ENCODE results near the gene NXPE4.
"Not testable (repeated sequence)": the region's sequence is repeated elsewhere in the genome, so short reads cannot be mapped to it uniquely, and the experiment has no call there.

Gene NXPE4

DNA sequence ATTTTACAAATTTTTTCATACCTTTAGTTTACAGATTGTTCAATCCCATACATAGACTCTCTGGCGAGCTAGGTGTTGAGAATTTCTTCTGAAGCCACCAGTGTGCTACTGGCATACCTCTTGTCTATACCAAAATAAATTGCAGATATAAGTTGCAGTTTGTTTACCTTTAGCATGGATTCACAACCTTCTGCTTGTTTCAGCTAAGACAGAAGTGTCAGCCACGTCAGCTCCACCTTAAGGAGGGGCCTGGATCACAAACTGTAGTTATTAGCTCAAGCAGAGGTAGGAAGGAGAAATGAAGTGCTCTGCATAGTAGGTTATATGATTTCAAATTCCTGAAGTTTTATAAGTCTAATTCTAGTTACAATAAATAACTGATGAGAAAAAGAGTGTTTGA, at the start of gene NXPE4:
Gene NXPE4 (minus strand): TSS at position 216 of the 400 bp plus-strand sequence. CDS start 1,027 bp downstream, outside the sequence.
- DNase-seq (ENCODE audit: low spot score), result no peak

DNA sequence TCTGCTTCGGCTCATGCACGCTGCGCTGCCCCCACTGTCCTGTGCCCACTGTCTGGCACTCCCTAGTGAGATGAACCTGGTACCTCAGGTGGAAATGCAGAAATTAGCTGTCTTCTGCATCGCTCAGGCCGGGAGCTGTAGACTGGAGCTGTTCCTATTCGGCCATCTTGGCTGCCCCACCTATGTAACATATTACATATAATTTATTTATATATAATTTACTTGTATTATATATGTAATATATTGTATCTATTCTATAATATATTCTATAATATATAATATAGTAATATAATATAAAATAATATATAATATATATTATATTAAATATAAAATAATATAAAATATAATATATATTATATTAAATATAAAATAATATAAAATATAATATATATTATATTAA, 43.9 kb upstream of the NXPE4 start:
- DNase-seq (ENCODE audit: low spot score), result not testable (repeated sequence)

DNA sequence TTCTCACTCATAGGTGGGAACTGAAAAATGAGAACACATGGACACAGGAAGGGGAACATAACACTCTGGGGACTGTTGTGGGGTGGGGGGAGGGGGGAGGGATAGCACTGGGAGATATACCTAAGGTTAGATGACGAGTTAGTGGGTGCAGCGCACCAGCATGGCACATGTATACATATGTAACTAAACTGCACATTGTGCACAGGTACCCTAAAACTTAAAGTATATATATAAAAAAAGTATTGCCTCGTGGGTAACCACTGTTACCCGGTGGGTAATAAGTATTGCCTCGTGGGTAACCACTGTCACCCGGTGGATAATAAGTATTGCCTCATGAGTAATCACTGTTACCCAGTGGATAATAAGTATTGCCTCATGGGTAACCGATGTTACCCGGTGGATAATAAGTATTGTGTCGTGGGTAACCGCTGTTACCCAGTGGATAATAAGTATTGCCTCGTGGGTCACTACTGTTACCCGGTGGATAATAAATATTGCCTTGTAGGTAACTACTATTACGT, 35.9 kb upstream of the NXPE4 start:
- not testable (repeated sequence) for DNase-seq (ENCODE audit: low spot score)

- no peak for DNase-seq (ENCODE audit: low spot score)
These were observed 29.7 kb upstream of the NXPE4 start for GRCh38 chr11:114625294-114625693.

DNA sequence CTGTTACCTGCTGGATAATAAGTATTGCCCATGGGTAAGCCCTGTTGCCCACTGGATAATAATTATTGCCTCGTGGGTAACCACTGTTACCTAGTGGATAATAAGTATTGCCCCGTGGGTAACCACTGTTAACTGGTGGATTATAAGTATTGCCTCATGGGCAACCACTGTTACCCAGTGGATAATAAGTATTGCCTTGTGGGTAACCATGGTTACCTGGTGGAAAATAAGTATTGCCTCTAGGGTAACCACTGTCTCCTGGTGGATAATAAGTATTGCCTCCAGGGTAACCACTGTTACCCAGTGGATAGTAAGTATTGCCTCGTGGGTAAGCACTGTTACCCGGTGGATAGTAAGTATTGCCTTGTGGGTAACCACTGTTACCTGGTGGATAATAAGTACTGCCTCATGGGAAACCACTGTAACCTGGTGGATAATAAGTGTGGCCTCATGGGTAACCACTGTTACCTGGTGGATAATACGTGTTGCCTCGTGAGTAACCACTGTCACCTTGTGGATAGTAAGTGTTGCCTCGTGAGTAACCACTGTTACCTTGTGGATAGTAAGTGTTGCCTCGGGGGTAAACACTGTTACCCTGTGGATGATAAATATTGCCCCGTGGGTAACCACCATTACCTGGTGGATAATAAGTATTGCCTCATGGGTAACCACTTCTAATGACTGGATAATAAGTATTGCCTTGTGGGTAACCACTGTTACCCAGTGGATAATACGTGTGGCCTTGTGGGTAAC, 29.0 kb upstream of the NXPE4 start:
- DNase-seq (ENCODE audit: low spot score), result no peak

- no peak for DNase-seq (ENCODE audit: low spot score)
These were observed 28.1 kb upstream of the NXPE4 start for GRCh38 chr11:114623720-114624119.

DNA sequence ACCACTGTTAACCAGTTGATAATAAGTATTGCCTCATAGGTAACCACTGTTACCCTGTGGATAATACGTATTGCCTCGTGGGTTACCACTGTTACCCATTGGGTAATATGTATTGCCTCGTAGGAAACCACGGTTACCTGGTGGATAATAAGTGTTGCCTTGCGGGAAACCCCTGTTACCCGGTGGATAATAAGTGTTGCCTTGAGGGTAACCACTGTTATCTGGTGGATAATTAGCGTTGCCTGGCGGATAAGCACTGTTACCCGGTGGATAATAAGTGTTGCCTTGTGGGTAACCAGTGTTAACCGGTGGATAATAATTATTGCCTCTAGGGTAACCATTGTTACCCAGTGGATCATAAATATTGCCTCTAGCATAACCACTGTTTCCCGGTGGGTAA, 27.3 kb upstream of the NXPE4 start:
- no peak for DNase-seq (ENCODE audit: low spot score)

DNA sequence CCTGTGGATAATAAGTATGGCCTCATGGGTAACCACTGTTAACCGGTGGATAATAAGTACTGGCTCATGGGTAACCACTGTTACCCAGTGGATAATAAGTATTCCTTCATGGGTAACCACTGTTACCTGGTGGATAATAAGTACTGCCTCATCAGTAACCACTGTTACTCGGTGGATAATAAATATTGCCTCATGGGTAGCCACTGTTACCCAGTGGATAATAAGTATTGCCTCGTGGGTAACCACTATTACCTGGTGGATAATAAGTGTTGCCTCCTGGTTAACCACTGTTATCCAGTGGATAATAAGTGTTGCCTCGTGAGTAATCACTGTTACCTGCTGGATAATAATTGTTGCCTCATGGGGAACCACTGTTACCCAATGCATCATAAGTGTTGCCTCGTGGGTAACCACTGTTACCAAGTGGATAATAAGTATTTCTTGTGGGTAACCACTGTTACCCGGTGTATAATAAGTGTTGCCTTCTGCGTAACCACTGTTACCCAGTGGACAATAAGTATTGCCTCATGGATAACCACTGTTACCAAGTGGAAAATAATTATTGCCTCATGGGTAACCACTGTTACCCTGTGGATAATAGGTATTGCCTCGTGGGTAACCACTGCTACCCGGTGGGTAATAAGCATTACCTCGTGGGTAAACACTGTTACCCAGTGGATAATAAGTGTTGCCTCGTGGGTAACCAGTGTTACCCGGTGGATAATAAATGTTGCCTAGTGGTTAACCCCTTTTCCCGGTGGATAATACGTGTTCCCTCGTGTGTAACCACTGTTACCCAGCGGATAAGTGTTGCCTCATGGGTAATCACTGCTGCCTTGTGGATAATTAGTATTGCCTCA, 26.6 kb upstream of the NXPE4 start:
- no peak for DNase-seq (ENCODE audit: low spot score)

DNA sequence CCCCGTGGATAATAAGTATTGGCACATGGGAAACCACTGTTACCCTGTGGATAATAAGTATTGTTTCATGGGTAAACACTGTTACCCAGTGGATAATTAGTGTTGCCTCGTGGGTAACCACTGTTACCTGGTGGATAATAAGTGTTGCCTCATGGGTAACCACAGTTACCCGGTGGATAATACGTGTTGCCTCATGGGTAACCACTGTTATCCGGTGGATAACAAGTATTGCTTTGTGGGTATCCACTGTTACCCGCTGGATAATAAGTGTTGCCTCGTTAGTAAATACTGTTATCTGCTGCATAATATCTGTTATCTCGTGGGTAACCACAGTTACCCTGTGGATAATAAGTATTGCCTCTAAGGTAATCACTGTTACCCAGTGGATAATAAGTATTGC, 25.5 kb upstream of the NXPE4 start:
- DNase-seq (ENCODE audit: low spot score), result no peak

- no peak for DNase-seq (ENCODE audit: low spot score)
These were observed 24.1 kb upstream of the NXPE4 start for GRCh38 chr11:114619659-114620173.

GRCh38 chr11:114618139-114618538, 22.6 kb upstream of the NXPE4 start:
- no peak for DNase-seq (ENCODE audit: low spot score)

DNA sequence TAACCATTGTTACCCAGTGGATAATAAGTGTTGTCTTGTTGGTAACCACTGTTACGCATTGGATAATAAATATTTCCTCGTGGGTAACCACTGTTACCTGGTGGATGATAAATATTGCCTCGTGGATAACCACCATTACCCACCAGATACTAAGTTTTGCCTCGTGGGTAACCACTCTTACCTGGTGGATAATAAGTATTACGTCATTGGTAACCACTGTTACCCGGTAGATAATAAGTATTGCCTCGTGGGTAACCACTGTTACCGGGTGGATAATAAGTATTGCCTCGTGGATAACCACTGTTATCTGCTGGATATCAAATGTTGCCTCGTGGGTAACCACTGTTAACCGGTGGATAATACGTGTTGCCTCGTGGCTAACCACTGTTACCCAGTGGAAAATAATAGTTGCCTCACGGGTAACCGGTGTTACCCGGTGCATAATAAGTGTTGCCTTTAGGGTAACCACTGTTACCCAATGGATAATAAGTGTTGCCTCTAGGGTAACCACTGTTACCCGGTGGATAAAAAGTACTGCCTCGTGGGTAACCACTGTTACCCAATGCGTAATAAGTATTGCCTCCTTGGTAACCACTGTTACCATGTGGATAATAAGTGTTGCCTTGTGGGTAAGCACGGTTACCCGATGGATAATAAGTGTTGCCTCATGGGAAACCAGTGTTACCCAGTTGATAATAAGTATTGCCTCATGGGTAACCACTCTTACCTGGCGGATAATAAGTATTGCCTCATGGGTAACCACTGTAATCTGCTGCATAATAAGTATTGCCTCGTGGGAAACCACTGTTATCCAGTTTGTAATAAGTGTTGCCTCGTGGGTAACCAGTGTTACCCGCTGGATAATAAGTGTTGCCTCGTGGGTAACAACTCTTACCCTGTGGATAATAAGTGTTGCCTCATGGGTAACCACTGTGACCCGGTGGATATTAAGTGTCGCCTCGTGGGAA, 21.9 kb upstream of the NXPE4 start:
- no peak for DNase-seq (ENCODE audit: low spot score)

- no peak for DNase-seq (ENCODE audit: low spot score)
These were observed 20.9 kb upstream of the NXPE4 start for GRCh38 chr11:114616516-114616915.

DNA sequence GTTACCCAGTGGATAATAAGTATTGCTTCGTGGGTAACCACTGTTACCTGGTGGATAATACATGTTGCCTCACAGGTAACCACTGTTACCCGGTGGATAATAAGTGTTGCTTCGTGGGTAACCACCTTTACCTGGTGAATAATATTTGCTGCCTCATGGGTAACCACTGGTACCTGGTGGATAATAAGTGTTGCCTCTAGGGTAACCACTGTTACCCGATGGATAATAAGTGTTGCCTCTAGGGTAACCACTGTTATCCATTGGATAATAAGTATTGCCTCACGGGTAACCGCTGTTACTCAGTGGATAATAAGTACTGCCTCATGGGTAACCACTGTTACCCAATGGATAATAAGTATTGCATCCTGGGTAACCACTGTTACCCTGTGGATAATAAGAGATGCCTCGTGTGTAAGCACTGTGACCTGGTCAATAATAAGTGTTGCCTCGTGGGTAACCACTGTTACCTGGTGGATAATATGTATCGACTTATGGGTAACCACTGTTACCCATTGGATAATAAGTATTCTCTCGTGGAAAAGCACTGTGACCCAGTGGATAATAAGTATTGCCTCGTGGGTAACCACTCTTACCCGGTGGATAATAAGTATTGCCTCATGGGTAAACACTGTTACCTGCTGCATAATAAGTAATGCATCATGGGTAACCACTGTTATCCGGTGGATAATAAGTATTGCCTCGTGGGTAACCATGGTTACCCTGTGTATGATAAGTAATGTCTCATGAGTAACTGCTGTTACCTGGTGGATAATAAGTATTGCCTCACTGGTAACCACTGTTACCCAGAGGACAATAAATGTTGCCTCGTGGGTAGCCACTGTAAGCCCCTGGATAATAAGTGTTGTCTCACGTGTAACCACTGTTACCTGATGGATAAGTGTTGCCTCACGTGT, 20.1 kb upstream of the NXPE4 start:
- no peak for DNase-seq (ENCODE audit: low spot score)

DNA sequence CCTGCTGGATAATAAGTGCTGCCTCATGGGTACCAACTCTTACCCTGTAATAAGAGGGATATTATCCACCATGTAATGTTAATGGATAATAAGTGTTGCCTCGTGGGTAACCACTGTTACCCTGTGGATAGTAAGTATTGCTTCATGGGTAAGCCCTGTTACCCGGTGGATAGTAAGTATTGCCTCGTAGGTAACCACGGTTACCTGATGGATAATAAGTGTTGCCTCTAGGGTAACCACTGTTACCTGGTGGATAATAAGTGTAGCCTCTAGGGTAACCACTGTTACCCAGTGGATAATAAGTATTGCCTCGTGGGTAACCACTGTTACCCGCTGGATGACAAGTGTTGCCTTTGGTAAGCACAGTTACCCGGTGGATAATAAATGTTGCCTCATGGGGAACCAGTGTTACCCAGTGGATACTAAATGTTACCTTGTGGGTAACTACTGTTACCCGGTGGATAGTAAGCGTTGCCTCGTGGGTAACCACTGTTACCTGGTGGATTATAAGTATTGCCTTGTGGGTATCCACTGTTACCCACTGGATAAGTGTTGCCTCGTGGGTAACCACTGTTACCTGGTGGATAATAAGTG, 18.6 kb upstream of the NXPE4 start:
- DNase-seq (ENCODE audit: low spot score), result no peak

- not testable (repeated sequence) for DNase-seq (ENCODE audit: low spot score)
These were observed 17.5 kb upstream of the NXPE4 start for GRCh38 chr11:114613094-114613493.

DNA sequence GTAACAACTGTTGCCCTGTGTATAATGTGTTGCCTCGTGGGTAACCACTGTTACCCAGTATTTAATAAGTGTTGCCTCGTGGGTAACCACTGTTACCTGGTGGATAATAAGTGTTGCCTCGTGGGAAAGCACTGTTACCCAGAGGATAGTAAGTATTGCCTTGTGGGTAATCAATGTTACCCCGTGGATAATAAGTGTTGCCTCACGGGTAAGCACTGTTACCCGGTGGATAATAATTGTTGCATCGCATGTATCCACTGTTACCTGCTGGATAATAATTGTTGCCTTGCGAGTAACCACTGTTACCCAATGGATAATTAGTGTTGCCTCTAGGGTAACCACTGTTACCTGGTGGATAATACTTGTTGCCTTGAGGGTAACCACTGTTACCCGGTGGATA, 17.1 kb upstream of the NXPE4 start:
- no peak for DNase-seq (ENCODE audit: low spot score)

DNA sequence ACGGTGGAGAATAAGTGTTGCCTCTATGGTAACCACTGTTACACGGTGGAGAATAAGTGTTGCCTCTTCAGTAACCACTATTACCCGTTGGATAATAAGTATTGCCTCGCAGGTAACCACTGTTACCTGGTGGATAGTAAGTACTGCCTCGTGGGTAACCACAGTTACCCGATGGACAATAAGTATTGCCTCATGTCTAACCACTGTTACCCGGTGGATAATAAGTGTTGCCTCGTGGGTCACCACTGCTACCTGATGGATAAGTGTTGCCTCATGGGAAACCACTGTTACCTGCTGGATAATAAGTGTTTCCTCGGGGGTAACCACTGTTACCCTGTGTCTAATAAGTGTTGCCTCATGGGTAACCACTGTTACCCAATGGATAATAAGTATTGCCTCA, 16.6 kb upstream of the NXPE4 start:
- DNase-seq (ENCODE audit: low spot score), result not testable (repeated sequence)

DNA sequence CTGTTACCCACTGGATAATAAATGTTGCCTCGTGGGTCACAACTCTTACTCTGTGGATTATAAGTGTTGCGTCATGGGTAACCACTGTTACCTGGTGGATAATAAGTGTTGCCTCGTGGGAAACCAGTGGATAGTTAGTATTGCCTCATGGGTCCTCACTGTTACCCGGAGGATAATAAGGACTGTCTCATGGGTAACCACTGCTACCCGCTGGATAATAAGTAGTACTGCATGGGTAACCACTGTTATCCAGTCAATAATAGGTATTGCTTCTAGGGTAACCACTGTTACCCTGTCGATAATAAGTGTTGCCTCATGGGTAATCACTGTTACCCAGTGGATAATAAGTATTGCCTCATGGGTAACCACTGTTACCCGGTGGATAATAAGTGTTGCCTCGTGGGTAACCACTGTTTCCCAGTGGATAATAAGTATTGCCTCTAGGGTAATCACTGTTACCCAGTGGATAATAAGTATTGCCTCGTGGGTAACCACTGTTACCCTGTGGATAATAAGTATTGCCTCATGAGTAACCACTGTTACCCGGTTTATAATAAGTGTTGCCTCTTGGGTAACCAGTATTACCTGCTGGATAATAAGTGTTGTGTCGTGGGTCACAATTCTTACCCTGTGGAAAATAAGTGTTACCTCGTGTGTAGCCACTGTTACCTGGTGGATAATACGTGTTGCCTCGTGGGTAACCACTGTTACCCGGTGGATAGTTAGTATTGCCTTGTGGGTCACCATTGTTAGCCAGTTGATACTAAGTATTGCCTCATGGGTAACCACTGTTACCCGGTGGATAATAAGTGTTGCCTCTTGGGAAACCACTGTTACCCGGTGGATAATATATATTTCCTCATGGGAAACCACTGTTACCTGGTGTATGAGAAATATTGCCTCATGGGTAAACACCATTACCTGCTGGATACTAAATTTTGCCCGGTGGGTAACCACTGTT, 15.7 kb upstream of the NXPE4 start:
- DNase-seq (ENCODE audit: low spot score), result no peak

Data from hepatic stellate cell (primary cell).